Colonic mucosa (tissue), 4 donors: Measurements from ENCODE around the gene GNA12. TPM values are rescaled to one million over a fixed set of nuclear protein-coding genes. Genes with fewer than 3 reads are reported as not detected.
A peak's percentile ranks its signal among the peaks of the same experiment; 100 is the strongest.
"Not testable (repeated sequence)": the region's sequence is repeated elsewhere in the genome, so short reads cannot be mapped to it uniquely, and the experiment has no call there.

Experiments used
- DNase-seq: peaks from one replicate; pipeline ENCODE4 v3.0.0-alpha.2; 2020
- H3K27ac ChIP-seq: fragments of 200-600 bp; one replicate; pipeline ENCODE4 v1.8.0; 2021
- H3K27me3 ChIP-seq: fragments of 200-600 bp; one replicate; pipeline ENCODE4 v1.8.0; 2021
- H3K36me3 ChIP-seq: fragments of 200-600 bp; one replicate; pipeline ENCODE4 v1.8.0; 2021
- H3K4me1 ChIP-seq: fragments of 200-600 bp; one replicate; pipeline ENCODE4 v1.8.0; 2021; ENCODE audit warnings: mild to moderate bottlenecking
- H3K4me3 ChIP-seq: fragments of 200-600 bp; one replicate; pipeline ENCODE4 v1.8.0; 2021
- H3K9ac ChIP-seq, 2 donors: one replicate each; pipeline ENCODE4 v1.7.0; 2013; ENCODE audit warnings: control low read depth in 2 of 2, low read depth in 2 of 2, low read length in 2 of 2
- H3K9me3 ChIP-seq: fragments of 200-600 bp; one replicate; pipeline ENCODE4 v1.8.0; 2021
- intact Hi-C: fragments of 100-400 bp; cut with DNase I; formaldehyde crosslinking; loops from one replicate; pipeline ENCODE4 v1.14.1; 2022
- total RNA-seq, 2 donors: library from RNA; stranded (reverse); fragmentation: NEBNext Ultra II Directional in 1 of 2; extraction: Animal tissue kit (Norgen Biotek cat#: 25700) in 1 of 2; gene quantifications; one replicate each; pipeline ENCODE4 v1.2.1, GENCODE V29; 2021
- TF ChIP-seq, protein P1 (sequence below): fragments of 200-600 bp; IDR thresholded peaks from one replicate; pipeline ENCODE4 v1.8.0; 2022; ENCODE audit warnings: antibody characterized with exemption, mild to moderate bottlenecking
- donor health status: healthy.
- donor health status: DM: no; HTN: no; CAD: no.
- donor health status: DM: no; HTN: no; CAD: no.

GNA12 gene
- total RNA-seq, 2 donors from 2014 or later = 19.7 to 24.8 TPM

DNA sequence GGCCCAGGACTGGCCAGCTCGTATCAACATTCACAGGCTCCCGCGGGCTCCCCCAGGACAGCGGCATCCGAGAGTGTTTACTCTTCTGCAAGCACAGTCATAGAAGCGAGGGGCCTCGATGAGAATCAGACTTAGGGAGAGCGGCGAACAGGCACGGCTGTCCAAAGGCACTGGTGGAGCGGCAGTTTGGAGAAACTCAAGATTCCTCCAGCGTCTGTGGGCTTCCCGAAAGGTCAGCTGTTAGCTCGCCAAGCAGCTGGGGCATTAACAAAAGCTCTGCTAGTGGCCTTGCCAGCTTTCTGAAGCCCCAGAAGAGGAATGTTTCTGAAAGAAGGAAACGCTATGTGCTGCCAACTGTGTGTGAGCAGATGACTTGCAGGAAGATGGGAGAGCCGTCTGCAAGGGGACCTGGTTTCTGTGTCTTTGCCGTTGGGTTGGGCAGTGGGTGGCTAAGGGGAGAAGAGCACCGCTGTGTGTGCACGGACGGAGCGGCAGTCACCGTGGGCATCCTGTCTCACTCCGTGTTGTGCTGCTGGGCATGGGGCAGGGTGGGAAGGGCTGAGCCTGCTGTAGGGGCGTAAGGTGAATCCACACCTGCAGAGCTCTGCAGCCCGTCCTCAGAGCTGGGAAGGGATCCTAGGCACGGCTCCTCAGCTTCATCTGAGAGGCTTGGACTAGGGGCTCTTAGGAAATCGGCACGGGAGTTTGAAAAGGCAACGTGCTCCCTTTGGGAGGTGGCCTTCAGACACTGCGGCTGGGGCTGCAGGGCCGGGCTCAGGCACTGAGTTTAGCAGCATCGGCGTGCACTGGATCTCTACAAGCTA, 114.0 kb downstream of the GNA12 start:
- no peaks in the 10 kb centered on the region for H3K4me1 ChIP-seq

DNA sequence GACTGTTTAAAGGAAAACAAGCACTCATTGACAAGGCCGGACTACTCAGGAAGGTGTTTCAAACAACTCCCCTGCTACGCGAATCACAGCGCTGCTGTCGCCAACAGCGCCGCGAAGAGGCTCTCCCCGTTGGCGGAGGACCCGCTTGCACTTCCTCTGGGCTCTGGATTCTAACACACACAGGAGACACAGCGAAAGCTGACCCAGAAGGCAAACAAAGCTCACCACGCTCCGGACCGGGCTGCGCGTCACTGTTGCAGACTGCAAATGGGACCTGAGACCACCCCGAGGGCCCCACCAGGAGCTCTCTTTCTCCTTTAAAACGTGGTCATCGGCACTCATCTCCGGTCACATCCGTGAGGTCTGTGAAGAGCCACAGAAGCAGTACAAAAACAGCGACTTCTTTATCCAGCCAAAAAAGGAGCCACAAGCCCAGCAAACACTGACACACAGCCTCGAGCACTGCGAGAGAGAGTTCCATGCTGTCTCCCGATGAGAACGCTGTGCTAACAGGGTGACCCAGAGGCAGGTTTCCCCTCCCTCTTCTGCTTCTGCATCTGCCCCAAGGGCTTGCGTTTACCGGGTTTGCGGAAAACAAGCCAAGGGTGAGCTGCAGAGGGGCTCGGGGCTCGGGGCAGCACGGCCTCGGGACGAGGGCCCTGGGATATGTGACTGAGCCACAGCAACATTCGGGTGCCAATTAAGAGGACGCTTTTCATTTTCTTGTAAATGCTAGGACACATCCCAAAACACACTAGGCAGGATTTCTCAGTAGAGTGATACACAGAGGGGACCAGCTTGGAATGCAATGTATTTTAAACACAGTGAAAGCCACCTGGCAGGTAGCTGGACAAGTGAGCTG, 114.8 kb downstream of the GNA12 start:
- H3K9me3 ChIP-seq = no peaks in the 10 kb centered on the region
- peak overlapping the region; percentile 30 for H3K27ac ChIP-seq
- no peak for DNase-seq
- H3K4me3 ChIP-seq = no peak overlapping the region
- intact Hi-C loops = no loop called here
- H3K4me1 ChIP-seq = no peaks in the 10 kb centered on the region
- TF ChIP-seq, protein P1, sequence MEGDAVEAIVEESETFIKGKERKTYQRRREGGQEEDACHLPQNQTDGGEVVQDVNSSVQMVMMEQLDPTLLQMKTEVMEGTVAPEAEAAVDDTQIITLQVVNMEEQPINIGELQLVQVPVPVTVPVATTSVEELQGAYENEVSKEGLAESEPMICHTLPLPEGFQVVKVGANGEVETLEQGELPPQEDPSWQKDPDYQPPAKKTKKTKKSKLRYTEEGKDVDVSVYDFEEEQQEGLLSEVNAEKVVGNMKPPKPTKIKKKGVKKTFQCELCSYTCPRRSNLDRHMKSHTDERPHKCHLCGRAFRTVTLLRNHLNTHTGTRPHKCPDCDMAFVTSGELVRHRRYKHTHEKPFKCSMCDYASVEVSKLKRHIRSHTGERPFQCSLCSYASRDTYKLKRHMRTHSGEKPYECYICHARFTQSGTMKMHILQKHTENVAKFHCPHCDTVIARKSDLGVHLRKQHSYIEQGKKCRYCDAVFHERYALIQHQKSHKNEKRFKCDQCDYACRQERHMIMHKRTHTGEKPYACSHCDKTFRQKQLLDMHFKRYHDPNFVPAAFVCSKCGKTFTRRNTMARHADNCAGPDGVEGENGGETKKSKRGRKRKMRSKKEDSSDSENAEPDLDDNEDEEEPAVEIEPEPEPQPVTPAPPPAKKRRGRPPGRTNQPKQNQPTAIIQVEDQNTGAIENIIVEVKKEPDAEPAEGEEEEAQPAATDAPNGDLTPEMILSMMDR = no peak
- no peaks in the 10 kb centered on the region for H3K36me3 ChIP-seq
- H3K9ac ChIP-seq = no peak overlapping the region
- H3K27me3 ChIP-seq = no peaks in the 10 kb centered on the region

More for the DNA sequence above, 114.0 kb downstream of the GNA12 start:
- Histone ChIP-seq H3K9me3 (no peaks in the 10 kb centered on the region), H3K9ac (no peak overlapping the region), H3K4me3 (no peak overlapping the region), H3K27ac (peak overlapping the region; percentile 30), H3K27me3 (no peaks in the 10 kb centered on the region), H3K36me3 (no peaks in the 10 kb centered on the region)
- intact Hi-C loops = no loop called here
- TF ChIP-seq, protein P1 = no peak
- no peak for DNase-seq

DNA sequence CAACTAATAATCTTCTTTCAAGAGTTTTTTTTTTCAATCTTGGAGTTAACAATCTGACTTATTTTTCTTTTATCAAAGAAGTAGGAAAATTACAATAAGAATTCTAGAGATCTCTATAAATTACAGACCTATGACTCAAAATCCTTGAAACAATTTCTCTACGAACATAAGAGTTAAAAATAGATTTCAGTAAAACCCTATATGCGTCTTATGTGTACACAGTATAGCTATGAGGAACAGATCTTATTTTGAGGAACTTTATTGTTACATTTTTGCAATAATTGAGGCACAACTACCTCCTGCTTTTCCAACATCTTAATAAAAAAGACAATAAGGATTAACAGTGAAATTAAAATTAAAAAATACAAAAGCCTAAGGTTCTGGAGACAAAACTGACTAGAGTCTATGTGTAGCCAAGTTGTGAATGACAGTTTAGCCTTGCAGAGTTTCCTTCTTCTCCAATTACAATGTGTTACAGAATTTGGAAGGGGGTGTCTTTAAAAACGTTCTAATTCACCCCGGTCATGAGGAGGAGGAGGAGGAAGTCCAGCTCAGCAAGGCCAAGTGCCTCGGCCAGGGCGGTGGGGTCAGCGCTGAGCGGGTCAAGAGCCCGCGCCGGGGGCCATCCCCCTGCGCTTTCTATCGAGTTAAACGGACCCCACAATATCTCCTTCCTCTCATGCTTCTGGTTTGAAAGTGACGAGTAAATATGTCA, 115.6 kb downstream of the GNA12 start:
- Histone ChIP-seq H3K27ac (peak overlapping the region; percentile 30), H3K36me3 (no peaks in the 10 kb centered on the region), H3K4me3 (no peak overlapping the region), H3K9ac (no peak overlapping the region), H3K9me3 (no peaks in the 10 kb centered on the region), H3K4me1 (no peaks in the 10 kb centered on the region), H3K27me3 (no peaks in the 10 kb centered on the region)
- intact Hi-C loops = no loop called here
- no peak for DNase-seq
- TF ChIP-seq, protein P1 = no peak

DNA sequence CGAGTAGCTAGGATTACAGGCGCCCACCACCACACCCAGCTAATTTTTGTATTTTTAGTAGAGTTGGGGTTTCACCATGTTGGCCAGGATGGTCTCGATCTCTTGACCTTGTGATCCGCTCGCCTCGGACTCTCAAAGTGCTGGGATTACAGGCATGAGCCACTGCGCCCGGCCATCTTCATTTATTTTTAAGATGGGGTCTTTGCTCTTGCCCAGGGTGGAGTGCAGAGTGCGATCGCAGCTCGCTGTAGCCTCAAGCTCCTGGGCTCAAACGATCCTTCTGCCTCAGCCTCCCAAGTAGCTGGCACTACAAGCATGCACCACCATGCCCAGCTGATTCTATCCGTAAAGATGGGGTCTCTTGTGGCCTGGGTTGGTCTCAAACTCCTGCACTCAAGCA, 116.9 kb downstream of the GNA12 start:
- H3K9me3 ChIP-seq, H3K27me3 ChIP-seq, H3K9ac ChIP-seq, H3K4me3 ChIP-seq, intact Hi-C loops, DNase-seq, H3K4me1 ChIP-seq, H3K36me3 ChIP-seq, H3K27ac ChIP-seq: not testable (repeated sequence)

DNA sequence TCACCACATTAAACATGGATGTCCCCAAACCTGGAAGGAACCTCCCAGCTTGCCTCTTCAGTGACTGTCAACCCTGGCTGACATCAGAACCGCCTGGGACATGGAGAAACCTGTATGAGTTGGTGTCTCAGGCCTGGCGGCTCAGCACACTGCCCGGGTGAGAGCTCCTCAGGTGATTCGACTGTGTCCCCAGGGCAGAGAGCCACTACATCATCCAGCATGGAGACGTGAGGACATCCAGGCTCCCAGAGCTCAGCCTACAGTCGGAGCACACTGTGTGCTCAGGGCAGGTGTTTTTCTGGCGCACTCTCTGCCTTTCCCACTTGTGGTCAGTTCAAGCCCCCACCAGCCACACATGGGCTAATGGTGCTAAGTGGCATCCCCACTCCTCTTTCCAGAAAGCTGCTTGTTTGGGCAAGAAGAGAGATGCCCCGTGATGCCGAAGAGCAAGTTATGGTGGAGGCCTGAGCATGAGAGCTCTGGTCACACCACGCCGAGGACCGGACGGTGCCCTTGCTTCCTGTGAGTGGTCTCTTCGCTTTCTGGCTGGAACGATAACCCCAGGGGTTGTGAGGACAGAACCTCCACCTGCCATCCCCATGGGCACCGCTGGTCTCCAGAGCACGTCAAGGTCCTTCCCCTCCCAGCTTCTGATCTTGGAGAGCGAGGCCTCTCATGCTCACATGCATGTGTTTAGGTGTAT, 117.6 kb downstream of the GNA12 start:
- no peaks in the 10 kb centered on the region for H3K27me3 ChIP-seq
- no peak for DNase-seq
- H3K9me3 ChIP-seq = no peaks in the 10 kb centered on the region
- no peaks in the 10 kb centered on the region for H3K4me1 ChIP-seq
- H3K4me3 ChIP-seq = no peak overlapping the region
- no peak overlapping the region for H3K27ac ChIP-seq
- no peaks in the 10 kb centered on the region for H3K36me3 ChIP-seq
- intact Hi-C loops = no loop called here
- TF ChIP-seq, protein P1 = no peak
- H3K9ac ChIP-seq = no peak overlapping the region
